GM12878 (cell line): Measurements from ENCODE around the gene DHRS1. TPM values are rescaled to one million over a fixed set of nuclear protein-coding genes. Genes with fewer than 3 reads are reported as not detected.

Source experiments
- ATAC-seq: fragments of 200-7000 bp; cut with Tn5 transposase; 3 replicates; pipeline ENCODE4 v1.9.1; 2020; ENCODE audit warnings: mild to moderate bottlenecking, moderate library complexity
- BruUV-seq: library from RNA; stranded (reverse); fragments of 400-500 nt; replicated peaks from 2 replicates; lab custom pipeline; 2021; lab: Mats Ljungman, UMichigan
- CTCF ChIA-PET: fragments of 300-600 bp; sonication (Branson Sonifier 250); formaldehyde crosslinking; extraction: SDS; loops from one replicate; lab custom pipeline; 2021; ENCODE audit warnings: inconsistent platforms; lab: Yijun Ruan, JAX
- POLR2A ChIA-PET: fragments of 350-600 bp; formaldehyde crosslinking; extraction: SDS; loops from one replicate; lab custom pipeline; 2021; ENCODE audit warnings: inconsistent platforms; lab: Charles Lee
- RAD21 ChIA-PET: fragments of 300-600 bp; sonication (Branson Sonifier 250); formaldehyde crosslinking; loops from one replicate; lab custom pipeline; 2023; ENCODE audit warnings: antibody characterized with exemption; ENCODE audit not compliant: unreplicated experiment; lab: Charles Lee
- SMC1A ChIA-PET: fragments of 300-600 bp; sonication (Branson Sonifier 250); formaldehyde crosslinking; loops from one replicate; lab custom pipeline; 2023; ENCODE audit not compliant: unreplicated experiment, uncharacterized antibody; lab: Charles Lee
- DNase-seq: peaks from one replicate; pipeline ENCODE4 v3.0.0-alpha.2; 2011; ENCODE audit warnings: low read depth, low spot score
- FAIRE-seq: peaks from 3 replicates; lab custom pipeline; 2011; peaks lifted over from hg19 to GRCh38; lab: Jason Lieb, UNC
- H2AFZ ChIP-seq: 2 replicates; pipeline ENCODE4 v1.6.0; 2011; ENCODE audit warnings: low read depth, low read length, control low read depth; ENCODE audit not compliant: control insufficient read depth
- H3K27ac ChIP-seq: 2 replicates; pipeline ENCODE4 v1.5.1; 2011; ENCODE audit warnings: control low read depth; ENCODE audit not compliant: control insufficient read depth, insufficient read depth
- H3K27me3 ChIP-seq, 2 experiments: replicated peaks in 1 of 2; 2 replicates each; pipeline versions ENCODE4 v1.6.0 to v1.6.1; 2011; ENCODE audit warnings: low read length in 1 of 2; ENCODE audit not compliant: control insufficient read depth in 2 of 2, insufficient read depth in 2 of 2
- H3K36me3 ChIP-seq, 2 experiments: 2 replicates each; pipeline ENCODE4 v1.5.1; 2011; ENCODE audit warnings: low read length in 1 of 2; ENCODE audit not compliant: control insufficient read depth in 2 of 2, insufficient read depth in 2 of 2
- H3K4me1 ChIP-seq: 2 replicates; pipeline ENCODE4 v1.6.1; 2011; ENCODE audit warnings: mild to moderate bottlenecking, low read length, moderate library complexity, mixed read lengths; ENCODE audit not compliant: control insufficient read depth, insufficient read depth
- H3K4me2 ChIP-seq: 2 replicates; pipeline ENCODE4 v1.6.0; 2011; ENCODE audit warnings: control low read depth; ENCODE audit not compliant: control insufficient read depth, insufficient read depth
- H3K4me3 ChIP-seq: fragments of 200-600 bp; sonication (generic); 2 replicates; pipeline ENCODE4 v1.5.1; 2016
- H3K79me2 ChIP-seq: 2 replicates; pipeline ENCODE4 v1.6.0; 2011; ENCODE audit warnings: low read length; ENCODE audit not compliant: control insufficient read depth, insufficient read depth
- H3K9ac ChIP-seq: 2 replicates; pipeline ENCODE4 v1.8.0; 2011; ENCODE audit warnings: low read length, control low read depth, mixed read lengths; ENCODE audit not compliant: control insufficient read depth, insufficient read depth
- H3K9me3 ChIP-seq: replicated peaks from 3 replicates; pipeline ENCODE4 v1.5.1; 2011; ENCODE audit warnings: mild to moderate bottlenecking, low read length; ENCODE audit not compliant: control insufficient read depth, insufficient read depth
- H4K20me1 ChIP-seq: 2 replicates; pipeline ENCODE4 v1.6.0; 2011; ENCODE audit not compliant: control insufficient read depth, insufficient read depth
- CTCF ChIP-seq, 3 experiments: IDR thresholded peaks in 2 of 3; conservative IDR thresholded peaks in 1 of 3; 2 replicates each; pipeline ENCODE4 v1.5.1; 2011; ENCODE audit warnings: low read depth in 3 of 3, low read length in 3 of 3, mild to moderate bottlenecking in 3 of 3, control low read depth in 2 of 3, moderate library complexity in 2 of 3, inconsistent platforms in 1 of 3, mixed read lengths in 1 of 3; ENCODE audit not compliant: control insufficient read depth in 2 of 3, insufficient read depth in 1 of 3; ENCODE audit errors: extremely low read depth in 1 of 3
- JUND ChIP-seq: IDR thresholded peaks from 2 replicates; pipeline ENCODE4 v1.6.1; 2012; ENCODE audit warnings: low read depth, mild to moderate bottlenecking, low read length, improper control_type of control experiment, moderate library complexity
- SMARCA5 ChIP-seq: fragments of 450-650 bp; IDR thresholded peaks from 2 replicates; pipeline ENCODE4 v1.6.1; 2017; ENCODE audit warnings: mild to moderate bottlenecking
- STAT1 ChIP-seq: fragments of 450-650 bp; conservative IDR thresholded peaks from 2 replicates; pipeline ENCODE4 v1.6.1; 2014; ENCODE audit warnings: antibody characterized with exemption, mild to moderate bottlenecking
- WGBS: methylation state at CpG from one replicate; pipeline ENCODE4 v1.1.6; 2016; ENCODE audit warnings: low lambda C conversion rate; ENCODE audit not compliant: insufficient replicate concordance, insufficient coverage; ENCODE audit errors: missing lambda C conversion rate; 5-methylcytosine and 5-hydroxymethylcytosine counted together
- in situ Hi-C: fragments of 300-500 bp; cut with MboI; formaldehyde crosslinking; loops from 9 replicates; pipeline ENCODE4 v1.14.3; 2018; ENCODE audit warnings: mixed read lengths
- intact Hi-C: fragments of 100-400 bp; cut with micrococcal nuclease; formaldehyde crosslinking; loops from one replicate; pipeline ENCODE4 v1.14.2; 2022; ENCODE audit not compliant: unreplicated experiment
- polyA plus RNA-seq, 11 experiments: library from polyadenylated mRNA; depleted of rRNA in 4 of 11; unstranded in 6 of 11; stranded (reverse) in 5 of 11; fragments of >200 nt; fragmentation: Nextera tagmentation in 4 of 11; fragmentation: Illumina TruSeq in 1 of 11; extraction: Ambion mirVana in 4 of 11; extraction: Trizol in 1 of 11; gene quantifications; 1 replicate in 1 of 11; 2 replicates in 10 of 11; pipeline versions ENCODE4 v1.2.1 to v1.2.3, GENCODE V29; 2011 to 2016; ENCODE audit warnings: inconsistent platforms in 2 of 11, missing spikeins in 2 of 11, low read depth in 1 of 11
- total RNA-seq, 4 experiments: library from RNA; depleted of rRNA in 3 of 4; stranded (reverse); fragments of >200 nt in 3 of 4; fragmentation: Illumina TruSeq in 1 of 4; extraction: Trizol in 1 of 4; gene quantifications; 2 replicates each; pipeline versions ENCODE4 v1.2.1 to v1.2.3, GENCODE V29; 2013 to 2021
- TF ChIP-seq, protein P1 (sequence below): fragments of 450-650 bp; IDR thresholded peaks from 2 replicates; pipeline ENCODE4 v1.6.1; 2016; ENCODE audit warnings: mild to moderate bottlenecking

The DHRS1 gene
- total and polyA plus RNA-seq, 10 of the 15 experiments (the other 5 are each of a cell fraction or from before 2014, with no cell fraction given): 12.1 to 45.0 (median 25.7) TPM

DNA sequence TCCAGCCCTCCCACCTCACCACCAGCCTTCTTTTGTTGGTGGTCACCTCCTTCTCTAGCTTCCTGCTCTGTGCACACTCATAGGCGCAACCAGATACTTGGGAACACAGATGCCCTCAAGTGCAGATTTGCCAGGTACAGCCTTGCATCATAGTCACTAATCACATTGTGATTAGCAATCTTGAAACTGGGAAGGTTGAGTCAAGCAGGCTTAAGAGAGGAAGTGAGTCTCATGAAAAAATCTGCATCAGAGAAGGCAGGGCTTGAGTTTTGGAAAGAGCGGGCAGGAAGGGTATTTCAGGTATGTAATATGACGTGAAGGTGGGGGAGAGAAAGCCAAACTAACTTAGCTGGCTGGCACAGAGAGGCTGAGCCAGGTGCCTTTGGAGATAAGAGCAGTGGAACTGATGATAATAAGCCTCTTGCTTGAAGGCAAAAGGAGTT, 25.5 kb downstream of the DHRS1 start (continued):
- TF ChIP-seq, protein P1, sequence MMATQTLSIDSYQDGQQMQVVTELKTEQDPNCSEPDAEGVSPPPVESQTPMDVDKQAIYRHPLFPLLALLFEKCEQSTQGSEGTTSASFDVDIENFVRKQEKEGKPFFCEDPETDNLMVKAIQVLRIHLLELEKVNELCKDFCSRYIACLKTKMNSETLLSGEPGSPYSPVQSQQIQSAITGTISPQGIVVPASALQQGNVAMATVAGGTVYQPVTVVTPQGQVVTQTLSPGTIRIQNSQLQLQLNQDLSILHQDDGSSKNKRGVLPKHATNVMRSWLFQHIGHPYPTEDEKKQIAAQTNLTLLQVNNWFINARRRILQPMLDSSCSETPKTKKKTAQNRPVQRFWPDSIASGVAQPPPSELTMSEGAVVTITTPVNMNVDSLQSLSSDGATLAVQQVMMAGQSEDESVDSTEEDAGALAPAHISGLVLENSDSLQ: no peak
- peak; percentile 78; the same call in 1 of the 2 replicates for TF ChIP-seq JUND
- TF ChIP-seq, all 136 proteins: peak for 37

GRCh38 chr14:24273422-24273998, 26.1 kb downstream of the DHRS1 start:
- in situ Hi-C loops: no loop called here
- Histone ChIP-seq H3K4me1 (peaks cover 43% of the 10 kb centered on the region), H3K4me3 (0 out of 2 replicates have a peak overlapping the region, but pooled peaks have one; percentile 3)

More at GRCh38 chr14:24273422-24273998, 26.1 kb downstream of the DHRS1 start:
- TF ChIP-seq SMARCA5 (0 out of 2 replicates have a peak, but pooled peaks have one; percentile 50), CTCF (IDR thresholded peaks at IDR 0.05 in 2 of 3, conservative IDR thresholded peaks at IDR 0.05 in 1 of 3; ENCODE audit: control insufficient read depth in 2 of 3, extremely low read depth in 1 of 3, insufficient read depth in 1 of 3, low read depth in 3 of 3, low read length in 3 of 3) (peak; percentile 12 to 26 (median 13); a peak in 2 of 6 replicates), STAT1 (no peak)
- SMC1A ChIA-PET: interaction anchor here (0.7 to 11.8 kb wide), 13 partner anchors 11 to 193 kb away, joined by 3 to 141 read pairs (median 3); partner anchors contain the start of genes CHMP4A, DCAF11, DHRS1 and NOP9
- Histone ChIP-seq H3K79me2 (peaks cover 14% of the 10 kb centered on the region), H3K4me2 (peak overlapping the region; percentile 50), H4K20me1 (no peaks in the 10 kb centered on the region), H2AFZ (no peak overlapping the region), H3K27ac (peak overlapping the region; percentile 64), H3K27me3 (no peaks in the 10 kb centered on the region), H3K36me3 (peaks cover 0 to 7% of the 10 kb centered on the region in 2 experiments; a peak in 2 of 4 replicates), H3K9ac (no peak overlapping the region), H3K9me3 (no peaks in the 10 kb centered on the region; the same call in 2 of the 3 replicates)
- DNase-seq (no peak), ATAC-seq (no peak), FAIRE-seq (no peak)
- intact Hi-C loops: no loop called here
- 55% methylated on average over 3 of the region's 3 CpGs for WGBS
- CTCF ChIA-PET: interaction anchor here (1.1 to 17.1 kb wide), 8 partner anchors 8 to 158 kb away, joined by 3 to 269 read pairs (median 8); partner anchors contain the start of genes CIDEB, DHRS1, IRF9 and NOP9
- BruUV-seq: no TSS peak
- RAD21 ChIA-PET: interaction anchor here (0.7 to 5.6 kb wide), 9 partner anchors 7 to 159 kb away, joined by 3 to 59 read pairs (median 6); partner anchors contain the start of genes CIDEB, DCAF11, MDP1 and NRL
- POLR2A ChIA-PET: interaction anchor here (0.7 to 10.9 kb wide), 10 partner anchors 10 to 157 kb away, joined by 3 to 171 read pairs (median 5); partner anchors contain the start of genes DHRS1, NOP9 and TINF2
